Spleen (tissue), 11 donors: ENCODE data around the gene PPM1L. TPM values are rescaled to one million over a fixed set of nuclear protein-coding genes. Genes with fewer than 3 reads are reported as not detected.

Experiments used
- DNase-seq: peaks from one replicate; pipeline ENCODE4 v3.0.0-alpha.2; 2020
- H3K27ac ChIP-seq, 8 donors: fragments of 200-600 bp; sonication (generic) in 7 of 8; 1 replicate in 4 of 8; 2 replicates in 4 of 8; pipeline versions ENCODE4 v1.5.0 to v1.8.0; 2016 to 2021; ENCODE audit warnings: inconsistent platforms in 4 of 8, mild to moderate bottlenecking in 4 of 8, moderate library complexity in 1 of 8
- H3K27me3 ChIP-seq, 7 donors: fragments of 200-600 bp; sonication (generic) in 6 of 7; replicated peaks in 1 of 7; 1 replicate in 4 of 7; 2 replicates in 3 of 7; pipeline versions ENCODE4 v1.5.0 to v1.8.0; 2016 to 2021; ENCODE audit warnings: inconsistent platforms in 3 of 7, mild to moderate bottlenecking in 1 of 7
- H3K36me3 ChIP-seq, 6 donors: fragments of 200-600 bp; sonication (generic) in 5 of 6; 1 replicate in 4 of 6; 2 replicates in 2 of 6; pipeline versions ENCODE4 v1.5.0 to v1.8.0; 2016 to 2021; ENCODE audit warnings: inconsistent platforms in 2 of 6
- H3K4me1 ChIP-seq, 6 donors: fragments of 200-600 bp; sonication (generic) in 5 of 6; 1 replicate in 3 of 6; 2 replicates in 3 of 6; pipeline versions ENCODE4 v1.5.0 to v1.8.0; 2016 to 2021; ENCODE audit warnings: inconsistent platforms in 3 of 6
- H3K4me3 ChIP-seq, 8 donors: fragments of 200-600 bp; sonication (generic) in 7 of 8; 1 replicate in 4 of 8; 2 replicates in 4 of 8; pipeline versions ENCODE4 v1.5.0 to v1.8.0; 2016 to 2021; ENCODE audit warnings: inconsistent platforms in 4 of 8, mild to moderate bottlenecking in 4 of 8, moderate library complexity in 2 of 8
- H3K9me3 ChIP-seq, 8 donors: fragments of 200-600 bp; sonication (generic) in 7 of 8; 1 replicate in 4 of 8; 2 replicates in 4 of 8; pipeline versions ENCODE4 v1.5.0 to v1.8.0; 2016 to 2021; ENCODE audit warnings: inconsistent platforms in 4 of 8
- POLR2A ChIP-seq, 3 donors: fragments of 450-650 bp; IDR thresholded peaks; one replicate each; pipeline ENCODE4 v1.5.1; 2017; ENCODE audit warnings: antibody characterized with exemption in 3 of 3, mild to moderate bottlenecking in 1 of 3
- POLR2AphosphoS5 ChIP-seq, 3 donors: sonication (generic); formaldehyde crosslinking; IDR thresholded peaks; one replicate each; pipeline ENCODE4 v1.5.1; 2017; ENCODE audit warnings: antibody characterized with exemption in 3 of 3
- WGBS, 5 donors: extraction: QIAGEN DNeasy Blood & Tissue Kit in 3 of 5; methylation state at CpG; one replicate each; pipeline versions ENCODE4 v1.1.5 to v1.1.7; 2013 to 2018; 5-methylcytosine and 5-hydroxymethylcytosine counted together
- intact Hi-C: fragments of 100-400 bp; cut with DNase I; formaldehyde crosslinking; loops from one replicate; pipeline ENCODE4 v1.15.0; 2023; ENCODE audit warnings: low total_unique reads
- polyA plus RNA-seq, 3 donors: library from polyadenylated mRNA; stranded (reverse); fragments of 200-250 nt; gene quantifications; one replicate each; pipeline ENCODE4 v1.2.1, GENCODE V29; 2013
- total RNA-seq, 7 donors: library from RNA; depleted of rRNA in 3 of 7; stranded (reverse); fragments of >200 nt in 3 of 7; fragmentation: NEBNext Ultra II Directional in 4 of 7; extraction: Animal tissue kit (Norgen Biotek cat#: 25700) in 4 of 7; gene quantifications; one replicate each; pipeline versions ENCODE4 v1.1.0 to v1.2.1, GENCODE V29; 2016 to 2021
- TF ChIP-seq, protein P1 (sequence below), 11 experiments: fragments of 200-600 bp in 7 of 11; fragments of 450-650 bp in 4 of 11; sonication (generic) in 4 of 11; IDR thresholded peaks in 8 of 11; conservative IDR thresholded peaks in 3 of 11; 1 replicate in 7 of 11; 2 replicates in 4 of 11; pipeline versions ENCODE4 v1.4.0 to v1.8.0; 2016 to 2021; ENCODE audit warnings: antibody characterized with exemption in 11 of 11, inconsistent platforms in 4 of 11, mild to moderate bottlenecking in 1 of 11
- donor health status: healthy with polysubstance abuse.
- donor health status: DM: no; HTN: no; CAD: no; lungs with moderate emphysema.
- donor health status: DM: no; HTN: no; CAD: no.
- donor health status: Bipolar disorder and iron deficiency.
- donor health status: healthy.
- donor health status: DM: no; HTN: no; CAD: no.
- donor health status: DM: yes; HTN: yes; CAD: no.

Gene PPM1L
- total and polyA plus RNA-seq, 10 donors, result 0.63 to 16.7 (median 12.2) TPM

GRCh38 chr3:160747422-160747821 lies 8.6 kb upstream of the PPM1L start:
- Histone ChIP-seq H3K27me3 (no peaks in the 10 kb centered on the region), H3K4me3 (no peak overlapping the region), H3K36me3 (no peaks in the 10 kb centered on the region), H3K4me1 (peaks cover 0 to 7% (median 0%) of the 10 kb centered on the region in 6 donors), H3K9me3 (no peaks in the 10 kb centered on the region), H3K27ac (no peak overlapping the region)
- DNase-seq, result no peak
- WGBS, 5 donors, result 21 to 32% (median 31%) methylated on average over 1 of the region's 1 CpG
- TF ChIP-seq, protein P1, sequence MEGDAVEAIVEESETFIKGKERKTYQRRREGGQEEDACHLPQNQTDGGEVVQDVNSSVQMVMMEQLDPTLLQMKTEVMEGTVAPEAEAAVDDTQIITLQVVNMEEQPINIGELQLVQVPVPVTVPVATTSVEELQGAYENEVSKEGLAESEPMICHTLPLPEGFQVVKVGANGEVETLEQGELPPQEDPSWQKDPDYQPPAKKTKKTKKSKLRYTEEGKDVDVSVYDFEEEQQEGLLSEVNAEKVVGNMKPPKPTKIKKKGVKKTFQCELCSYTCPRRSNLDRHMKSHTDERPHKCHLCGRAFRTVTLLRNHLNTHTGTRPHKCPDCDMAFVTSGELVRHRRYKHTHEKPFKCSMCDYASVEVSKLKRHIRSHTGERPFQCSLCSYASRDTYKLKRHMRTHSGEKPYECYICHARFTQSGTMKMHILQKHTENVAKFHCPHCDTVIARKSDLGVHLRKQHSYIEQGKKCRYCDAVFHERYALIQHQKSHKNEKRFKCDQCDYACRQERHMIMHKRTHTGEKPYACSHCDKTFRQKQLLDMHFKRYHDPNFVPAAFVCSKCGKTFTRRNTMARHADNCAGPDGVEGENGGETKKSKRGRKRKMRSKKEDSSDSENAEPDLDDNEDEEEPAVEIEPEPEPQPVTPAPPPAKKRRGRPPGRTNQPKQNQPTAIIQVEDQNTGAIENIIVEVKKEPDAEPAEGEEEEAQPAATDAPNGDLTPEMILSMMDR (IDR thresholded peaks at IDR 0.05 in 8 of 11, conservative IDR thresholded peaks at IDR 0.05 in 3 of 11), result no peak
- no peak for TF ChIP-seq POLR2A (IDR thresholded peaks at IDR 0.05)
- TF ChIP-seq POLR2AphosphoS5 (IDR thresholded peaks at IDR 0.05), result no peak
- intact Hi-C loops, result no loop called here

DNA sequence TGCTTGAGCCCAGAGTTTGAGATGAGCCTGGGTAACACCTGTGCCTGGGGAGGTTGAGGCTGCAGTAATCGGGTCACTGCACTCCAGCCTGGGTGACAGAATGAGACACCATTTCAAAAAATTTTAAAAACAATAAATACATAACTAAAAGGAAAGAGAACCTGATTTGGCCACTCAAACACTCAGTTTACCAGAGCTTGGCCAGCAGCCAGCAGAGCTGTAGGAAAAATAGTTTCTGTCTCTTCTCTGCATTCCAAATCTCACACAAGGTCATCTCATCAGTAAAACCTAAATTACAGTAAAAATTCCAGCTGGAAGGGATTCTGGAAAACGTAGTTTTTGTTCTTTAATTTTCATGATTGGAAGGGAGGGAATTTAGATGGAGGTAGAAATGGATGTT lies 7.8 kb upstream of the PPM1L start:
- 73 to 82% (median 75%) methylated on average over 2 of the region's 2 CpGs for WGBS, 5 donors
- Histone ChIP-seq H3K4me3 (no peak overlapping the region), H3K27me3 (no peaks in the 10 kb centered on the region), H3K36me3 (no peaks in the 10 kb centered on the region), H3K27ac (no peak overlapping the region), H3K9me3 (no peaks in the 10 kb centered on the region), H3K4me1 (peaks cover 0 to 7% (median under 1%) of the 10 kb centered on the region in 6 donors)
- DNase-seq, result no peak
- TF ChIP-seq POLR2AphosphoS5 (IDR thresholded peaks at IDR 0.05), result no peak
- TF ChIP-seq, protein P1 (IDR thresholded peaks at IDR 0.05 in 8 of 11, conservative IDR thresholded peaks at IDR 0.05 in 3 of 11), result no peak
- TF ChIP-seq POLR2A (IDR thresholded peaks at IDR 0.05), result no peak
- intact Hi-C loops, result no loop called here

DNA sequence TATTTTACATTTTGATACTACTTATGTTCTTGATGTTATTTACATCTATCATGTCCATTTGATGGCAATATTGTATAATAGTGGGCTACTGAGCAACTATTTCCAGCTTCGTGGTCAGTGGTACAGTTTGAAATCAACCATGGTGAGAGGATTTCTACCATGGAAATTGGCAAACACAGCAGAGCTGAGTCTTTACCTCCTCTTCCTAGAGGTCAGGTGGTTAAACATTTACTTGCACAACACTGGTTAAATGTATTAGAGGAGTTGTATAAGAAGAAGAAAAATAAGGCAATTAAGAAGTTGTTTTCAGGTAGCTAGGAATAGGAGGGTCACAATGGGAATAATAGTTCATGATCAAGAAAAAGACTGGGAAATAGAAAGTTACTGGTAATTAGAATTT lies 7.2 kb upstream of the PPM1L start:
- Histone ChIP-seq H3K4me3 (no peak overlapping the region), H3K27me3 (no peaks in the 10 kb centered on the region), H3K9me3 (no peaks in the 10 kb centered on the region), H3K4me1 (peaks cover 0 to 12% (median 6%) of the 10 kb centered on the region in 6 donors), H3K36me3 (no peaks in the 10 kb centered on the region), H3K27ac (no peak overlapping the region)
- TF ChIP-seq, protein P1 (IDR thresholded peaks at IDR 0.05 in 8 of 11, conservative IDR thresholded peaks at IDR 0.05 in 3 of 11), result no peak
- TF ChIP-seq POLR2A (IDR thresholded peaks at IDR 0.05) (no peak), POLR2AphosphoS5 (IDR thresholded peaks at IDR 0.05) (no peak)
- no peak for DNase-seq
- WGBS, 5 donors, result 49 to 80% (median 76%) methylated on average over 1 of the region's 1 CpG
- intact Hi-C loops, result no loop called here

GRCh38 chr3:160753953-160754352 lies 2.1 kb upstream of the PPM1L start:
- H3K27ac ChIP-seq, result peak overlapping the region in 6 of 8 donors; percentile 89 to 94 (median 93)
- intact Hi-C loops, result loop anchor here (10.0 kb wide), 1 partner anchor 189 kb away; the partner anchor contains the start of gene KPNA4
- H3K9me3 ChIP-seq, result no peaks in the 10 kb centered on the region
- H3K4me3 ChIP-seq, result peak overlapping the region; percentile 60 to 87 (median 74)
- H3K27me3 ChIP-seq, result peaks cover 0 to 12% (median 0%) of the 10 kb centered on the region in 7 donors
- 30 to 53% (median 39%) methylated on average over 2 of the region's 2 CpGs for WGBS, 5 donors
- no peak for DNase-seq
- H3K4me1 ChIP-seq, result peaks cover 9 to 46% (median 27%) of the 10 kb centered on the region in 6 donors
- no peaks in the 10 kb centered on the region for H3K36me3 ChIP-seq
- TF ChIP-seq POLR2A (IDR thresholded peaks at IDR 0.05), result no peak
- TF ChIP-seq, protein P1 (IDR thresholded peaks at IDR 0.05 in 8 of 11, conservative IDR thresholded peaks at IDR 0.05 in 3 of 11), result no peak
- no peak for TF ChIP-seq POLR2AphosphoS5 (IDR thresholded peaks at IDR 0.05)
